ENCODE results near the gene APLP2. TPM values are rescaled to one million over a fixed set of nuclear protein-coding genes. Genes with fewer than 3 reads are reported as not detected.
"Not testable (repeated sequence)": the region's sequence is repeated elsewhere in the genome, so short reads cannot be mapped to it uniquely, and the experiment has no call there.

The APLP2 gene
- total and polyA plus RNA-seq, 9 donors, result 84.7 to 183 (median 140) TPM

DNA sequence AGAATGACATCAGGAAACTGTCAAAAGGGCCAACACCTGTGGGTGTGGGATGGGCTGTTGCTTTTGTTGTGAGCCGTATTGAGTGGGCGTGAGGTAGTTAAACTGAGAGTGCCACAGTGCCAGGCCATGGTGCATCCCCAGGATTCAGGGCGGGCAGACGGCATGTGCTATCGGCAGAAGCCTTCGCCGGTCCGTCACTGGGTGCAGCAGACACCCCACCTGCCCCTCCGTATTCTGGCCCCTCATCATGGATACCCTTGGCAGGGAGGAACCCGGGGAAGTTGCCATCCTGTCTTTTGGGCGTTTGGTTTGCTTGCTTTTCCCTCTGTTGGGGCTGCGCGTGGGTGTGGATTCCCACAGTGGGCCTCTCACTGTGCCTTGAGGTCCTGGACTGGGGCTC, 117.4 kb downstream of the APLP2 start:
- WGBS (ENCODE audit: insufficient coverage), result 96% methylated on average over 13 of the region's 13 CpGs
- no peak for DNase-seq
- Histone ChIP-seq H3K4me3 (ENCODE audit: low read length) (no peak overlapping the region), H3K36me3 (ENCODE audit: control insufficient read depth, insufficient read depth, low read length) (no peaks in the 10 kb centered on the region), H3K4me1 (ENCODE audit: control insufficient read depth, insufficient read depth, low read length) (peaks cover 2% of the 10 kb centered on the region), H3K27ac (ENCODE audit: low read length) (no peak overlapping the region), H3K9me3 (replicated peaks; ENCODE audit: control insufficient read depth, low read depth, low read length) (no peaks in the 10 kb centered on the region), H3K27me3 (ENCODE audit: control insufficient read depth, insufficient read depth, low read length) (no peaks in the 10 kb centered on the region)

DNA sequence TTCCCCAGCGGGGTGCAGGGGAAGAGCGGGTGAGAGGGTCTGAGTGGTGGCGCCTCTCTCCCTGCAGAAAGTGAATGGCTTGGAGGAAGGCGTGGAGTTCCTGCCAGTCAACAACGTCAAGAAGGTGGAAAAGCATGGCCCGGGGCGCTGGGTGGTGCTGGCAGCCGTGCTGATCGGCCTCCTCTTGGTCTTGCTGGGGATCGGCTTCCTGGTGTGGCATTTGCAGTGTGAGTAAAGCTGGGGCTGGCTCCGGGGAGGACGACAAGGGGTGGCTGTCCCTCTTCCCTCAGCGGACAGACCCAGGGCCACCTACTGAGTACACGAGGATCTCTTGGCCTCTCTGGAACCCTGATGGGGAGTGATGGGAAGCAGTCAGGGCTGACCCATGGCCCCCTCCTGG, 118.4 kb downstream of the APLP2 start:
- DNase-seq, result no peak
- WGBS (ENCODE audit: insufficient coverage), result 94% methylated on average over 13 of the region's 14 CpGs
- H3K9me3 ChIP-seq (replicated peaks; ENCODE audit: control insufficient read depth, low read depth, low read length), result no peaks in the 10 kb centered on the region
- no peaks in the 10 kb centered on the region for H3K36me3 ChIP-seq (ENCODE audit: control insufficient read depth, insufficient read depth, low read length)
- no peak overlapping the region for H3K27ac ChIP-seq (ENCODE audit: low read length)
- H3K4me3 ChIP-seq (ENCODE audit: low read length), result no peak overlapping the region
- peaks cover 2% of the 10 kb centered on the region for H3K4me1 ChIP-seq (ENCODE audit: control insufficient read depth, insufficient read depth, low read length)
- H3K27me3 ChIP-seq (ENCODE audit: control insufficient read depth, insufficient read depth, low read length), result no peaks in the 10 kb centered on the region

DNA sequence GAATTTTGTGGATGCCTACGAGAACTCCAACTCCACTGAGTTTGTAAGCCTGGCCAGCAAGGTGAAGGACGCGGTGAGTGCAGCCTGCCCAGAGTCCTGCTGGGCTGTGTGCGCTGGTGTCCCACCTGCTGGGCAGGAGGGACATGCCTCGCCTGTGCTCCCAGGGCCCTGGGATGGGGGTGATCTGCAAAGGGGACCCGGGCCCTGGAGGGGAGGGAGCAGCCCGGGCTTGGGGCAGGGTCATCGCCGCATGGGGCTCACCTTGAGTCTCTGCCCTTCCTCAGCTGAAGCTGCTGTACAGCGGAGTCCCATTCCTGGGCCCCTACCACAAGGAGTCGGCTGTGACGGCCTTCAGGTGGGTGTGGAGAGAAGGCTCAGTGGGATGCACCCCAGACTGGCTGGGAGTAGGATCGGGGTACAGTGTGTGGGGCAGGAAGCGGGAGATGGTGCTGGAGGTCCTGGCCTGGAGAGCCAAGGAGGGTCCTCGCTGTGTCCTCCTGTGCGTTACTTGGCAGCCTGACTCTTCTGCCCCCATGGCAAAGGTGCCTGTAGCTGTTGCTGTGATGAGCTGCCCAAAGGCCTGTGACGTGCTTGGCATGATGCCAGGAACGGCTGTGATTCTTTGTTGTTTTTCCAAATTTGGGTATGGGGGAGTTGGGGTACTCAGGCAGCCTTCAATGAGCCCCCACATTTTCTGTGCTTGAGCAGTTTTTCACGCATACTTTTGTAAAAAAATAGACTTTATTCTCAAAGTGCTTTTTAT, 119.1 kb downstream of the APLP2 start:
- H3K27ac ChIP-seq (ENCODE audit: low read length), result no peak overlapping the region
- H3K9me3 ChIP-seq (replicated peaks; ENCODE audit: control insufficient read depth, low read depth, low read length), result no peaks in the 10 kb centered on the region
- DNase-seq, result no peak
- H3K4me1 ChIP-seq (ENCODE audit: control insufficient read depth, insufficient read depth, low read length), result peaks cover 2% of the 10 kb centered on the region
- WGBS (ENCODE audit: insufficient coverage), result 88% methylated on average over 15 of the region's 19 CpGs
- no peaks in the 10 kb centered on the region for H3K36me3 ChIP-seq (ENCODE audit: control insufficient read depth, insufficient read depth, low read length)
- H3K27me3 ChIP-seq (ENCODE audit: control insufficient read depth, insufficient read depth, low read length), result no peaks in the 10 kb centered on the region
- H3K4me3 ChIP-seq (ENCODE audit: low read length), result no peak overlapping the region

DNA sequence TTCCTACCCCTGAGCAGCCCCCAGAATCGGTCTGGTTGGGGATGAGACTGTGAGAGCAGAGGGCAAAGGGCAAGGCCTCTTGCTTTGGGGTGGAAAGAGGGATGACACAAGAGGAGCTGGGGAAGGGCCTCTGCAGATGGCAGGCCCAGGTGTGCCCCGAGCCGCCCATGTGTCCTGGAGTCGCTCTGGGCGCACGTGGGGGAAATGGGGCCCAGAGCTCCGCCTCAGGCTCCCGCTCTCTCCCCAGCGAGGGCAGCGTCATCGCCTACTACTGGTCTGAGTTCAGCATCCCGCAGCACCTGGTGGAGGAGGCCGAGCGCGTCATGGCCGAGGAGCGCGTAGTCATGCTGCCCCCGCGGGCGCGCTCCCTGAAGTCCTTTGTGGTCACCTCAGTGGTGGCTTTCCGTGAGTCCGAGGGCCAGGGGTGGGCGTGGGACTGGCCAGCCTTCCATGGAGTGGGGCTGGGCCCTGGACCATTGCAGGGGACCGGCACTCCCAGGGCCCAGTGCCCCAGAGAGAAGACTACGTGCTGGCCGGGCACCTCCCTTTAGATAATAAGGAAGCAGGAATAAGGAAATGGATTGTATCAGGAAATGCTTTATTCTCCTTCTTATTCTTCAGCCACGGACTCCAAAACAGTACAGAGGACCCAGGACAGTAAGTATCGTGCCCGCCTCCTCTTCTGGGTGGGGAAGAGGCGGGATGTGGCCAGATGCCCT, 120.0 kb downstream of the APLP2 start:
- no peak overlapping the region for H3K27ac ChIP-seq (ENCODE audit: low read length)
- H3K9me3 ChIP-seq (replicated peaks; ENCODE audit: control insufficient read depth, low read depth, low read length), result no peaks in the 10 kb centered on the region
- H3K27me3 ChIP-seq (ENCODE audit: control insufficient read depth, insufficient read depth, low read length), result no peaks in the 10 kb centered on the region
- no peak for DNase-seq
- H3K4me1 ChIP-seq (ENCODE audit: control insufficient read depth, insufficient read depth, low read length), result peaks cover 2% of the 10 kb centered on the region
- 97% methylated on average over 24 of the region's 32 CpGs for WGBS (ENCODE audit: insufficient coverage)
- H3K4me3 ChIP-seq (ENCODE audit: low read length), result no peak overlapping the region
- H3K36me3 ChIP-seq (ENCODE audit: control insufficient read depth, insufficient read depth, low read length), result no peaks in the 10 kb centered on the region

DNA sequence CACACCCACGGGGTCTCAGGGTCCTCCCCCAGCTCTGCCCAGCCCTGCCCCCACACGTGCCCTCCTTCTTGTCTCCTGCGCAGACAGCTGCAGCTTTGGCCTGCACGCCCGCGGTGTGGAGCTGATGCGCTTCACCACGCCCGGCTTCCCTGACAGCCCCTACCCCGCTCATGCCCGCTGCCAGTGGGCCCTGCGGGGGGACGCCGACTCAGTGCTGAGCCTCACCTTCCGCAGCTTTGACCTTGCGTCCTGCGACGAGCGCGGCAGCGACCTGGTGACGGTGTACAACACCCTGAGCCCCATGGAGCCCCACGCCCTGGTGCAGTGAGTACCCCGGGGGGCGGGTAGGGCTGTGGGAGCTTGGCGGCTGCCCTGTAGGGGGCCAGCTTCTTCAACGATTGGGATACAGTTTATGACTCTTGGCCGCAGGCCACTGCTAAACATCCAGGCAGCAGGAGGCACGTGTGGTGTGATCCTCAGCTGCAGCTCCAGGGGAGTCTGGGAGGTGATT, 120.7 kb downstream of the APLP2 start:
- Histone ChIP-seq H3K4me3 (ENCODE audit: low read length) (no peak overlapping the region), H3K9me3 (replicated peaks; ENCODE audit: control insufficient read depth, low read depth, low read length) (no peaks in the 10 kb centered on the region), H3K4me1 (ENCODE audit: control insufficient read depth, insufficient read depth, low read length) (peaks cover 2% of the 10 kb centered on the region), H3K36me3 (ENCODE audit: control insufficient read depth, insufficient read depth, low read length) (no peaks in the 10 kb centered on the region), H3K27ac (ENCODE audit: low read length) (no peak overlapping the region), H3K27me3 (ENCODE audit: control insufficient read depth, insufficient read depth, low read length) (no peaks in the 10 kb centered on the region)
- no peak for DNase-seq
- WGBS (ENCODE audit: insufficient coverage), result 80% methylated on average over 29 of the region's 29 CpGs

DNA sequence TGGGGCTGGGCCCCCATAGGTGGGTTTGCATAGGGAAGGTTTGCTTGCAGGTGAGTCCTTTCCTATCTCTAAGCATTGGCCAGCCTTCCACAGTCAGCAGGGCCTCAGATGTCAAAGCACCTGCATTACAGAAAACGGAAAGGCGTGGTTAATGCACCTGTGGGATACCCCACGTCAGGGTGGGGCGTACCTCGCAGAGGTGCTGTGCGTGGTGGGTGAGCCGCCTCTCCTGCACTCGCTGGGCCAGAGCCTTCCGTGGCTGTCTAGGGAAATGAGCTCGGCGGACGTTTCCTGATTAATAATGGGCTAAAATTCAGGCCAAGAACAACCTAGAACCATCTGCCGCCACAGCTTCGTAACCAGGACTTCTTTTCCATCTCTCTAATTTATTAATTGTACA, 122.2 kb downstream of the APLP2 start:
- Histone ChIP-seq H3K4me3 (ENCODE audit: low read length) (no peak overlapping the region), H3K27me3 (ENCODE audit: control insufficient read depth, insufficient read depth, low read length) (no peaks in the 10 kb centered on the region), H3K27ac (ENCODE audit: low read length) (no peak overlapping the region), H3K36me3 (ENCODE audit: control insufficient read depth, insufficient read depth, low read length) (no peaks in the 10 kb centered on the region), H3K4me1 (ENCODE audit: control insufficient read depth, insufficient read depth, low read length) (peaks cover 2% of the 10 kb centered on the region), H3K9me3 (replicated peaks; ENCODE audit: control insufficient read depth, low read depth, low read length) (no peaks in the 10 kb centered on the region)
- DNase-seq, result no peak
- WGBS (ENCODE audit: insufficient coverage), result 83% methylated on average over 12 of the region's 14 CpGs

DNA sequence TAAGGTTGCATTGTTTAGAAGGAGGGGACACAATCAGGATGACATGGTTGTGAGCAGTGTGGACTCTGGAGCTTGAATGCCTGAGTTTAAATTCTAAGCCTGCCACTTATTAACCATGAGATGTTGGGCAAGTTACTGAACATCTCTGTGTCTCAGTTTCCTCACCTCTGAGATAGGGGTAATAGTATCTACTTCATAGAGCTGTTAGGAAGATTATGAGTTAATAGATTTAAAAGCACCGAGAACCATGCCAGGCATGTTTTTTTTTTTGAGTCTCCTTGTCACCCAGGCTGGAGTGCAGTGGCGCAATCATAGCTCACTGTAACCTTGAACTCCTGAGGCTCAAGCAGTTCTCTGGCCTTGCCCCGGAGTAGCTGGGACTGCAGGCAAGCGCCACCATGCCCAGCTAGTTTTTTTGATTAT, 123.2 kb downstream of the APLP2 start:
- peaks cover 2% of the 10 kb centered on the region for H3K4me1 ChIP-seq (ENCODE audit: control insufficient read depth, insufficient read depth, low read length)
- no peak for DNase-seq
- H3K36me3 ChIP-seq (ENCODE audit: control insufficient read depth, insufficient read depth, low read length), result no peaks in the 10 kb centered on the region
- H3K27ac ChIP-seq (ENCODE audit: low read length), result no peak overlapping the region
- WGBS (ENCODE audit: insufficient coverage), result 76% methylated on average over 4 of the region's 4 CpGs
- H3K4me3 ChIP-seq (ENCODE audit: low read length), result no peak overlapping the region
- no peaks in the 10 kb centered on the region for H3K9me3 ChIP-seq (replicated peaks; ENCODE audit: control insufficient read depth, low read depth, low read length)
- H3K27me3 ChIP-seq (ENCODE audit: control insufficient read depth, insufficient read depth, low read length), result no peaks in the 10 kb centered on the region

DNA sequence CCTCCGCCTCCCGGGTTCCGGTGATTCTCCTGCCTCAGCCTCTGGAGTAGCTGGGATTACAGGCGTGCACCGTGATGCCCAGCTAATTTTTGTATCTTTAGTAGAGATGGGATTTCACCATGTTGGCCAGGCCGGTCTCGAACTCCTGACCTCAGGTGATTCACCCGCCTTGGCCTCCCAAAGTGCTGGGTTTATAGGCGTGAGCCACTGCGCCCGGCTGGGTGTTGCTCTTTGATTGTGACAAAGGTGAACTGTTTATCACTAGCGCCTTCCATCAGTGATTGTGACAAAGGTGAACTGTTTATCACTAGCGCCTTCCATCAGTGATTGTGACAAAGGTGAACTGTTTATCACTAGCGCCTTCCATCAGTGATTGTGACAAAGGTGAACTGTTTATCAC, 123.9 kb downstream of the APLP2 start:
- H3K27ac ChIP-seq (ENCODE audit: low read length); H3K4me3 ChIP-seq (ENCODE audit: low read length); H3K4me1 ChIP-seq (ENCODE audit: control insufficient read depth, insufficient read depth, low read length); H3K9me3 ChIP-seq (replicated peaks; ENCODE audit: control insufficient read depth, low read depth, low read length); DNase-seq; H3K36me3 ChIP-seq (ENCODE audit: control insufficient read depth, insufficient read depth, low read length); H3K27me3 ChIP-seq (ENCODE audit: control insufficient read depth, insufficient read depth, low read length): not testable (repeated sequence)
- WGBS (ENCODE audit: insufficient coverage), result 98% methylated on average over 6 of the region's 14 CpGs
